Immature natural killer cell (primary cell): ENCODE measurements around the gene TEDC1. TPM values are rescaled to one million over a fixed set of nuclear protein-coding genes. Genes with fewer than 3 reads are reported as not detected.
A peak's percentile ranks its signal among the peaks of the same experiment; 100 is the strongest.

Experiments used
- DNase-seq, 3 donors: peaks; one replicate each; pipeline ENCODE4 v3.0.0; 2022; ENCODE audit warnings: mixed read lengths in 1 of 3
- H3K27ac Mint-ChIP-seq, 6 donors: one replicate each; pipeline ENCODE4 v1.8.0; 2020; ENCODE audit warnings: mixed read lengths in 6 of 6, mild to moderate bottlenecking in 5 of 6, inconsistent platforms in 4 of 6, moderate library complexity in 3 of 6
- H3K27me3 Mint-ChIP-seq, 3 donors: one replicate each; pipeline ENCODE4 v1.8.0; 2020 to 2021; ENCODE audit warnings: low read depth in 3 of 3, mild to moderate bottlenecking in 3 of 3, mixed read lengths in 3 of 3, moderate library complexity in 3 of 3, inconsistent platforms in 1 of 3
- H3K36me3 Mint-ChIP-seq, 3 donors: one replicate each; pipeline ENCODE4 v1.8.0; 2020; ENCODE audit warnings: mixed read lengths in 3 of 3, inconsistent platforms in 2 of 3, mild to moderate bottlenecking in 2 of 3
- H3K4me1 Mint-ChIP-seq, 2 donors: one replicate each; pipeline ENCODE4 v1.8.0; 2020; ENCODE audit warnings: inconsistent platforms in 2 of 2, mild to moderate bottlenecking in 2 of 2, mixed read lengths in 2 of 2, moderate library complexity in 1 of 2
- H3K4me3 Mint-ChIP-seq, 5 donors: one replicate each; pipeline ENCODE4 v1.8.0; 2020; ENCODE audit warnings: mild to moderate bottlenecking in 5 of 5, mixed read lengths in 5 of 5, inconsistent platforms in 3 of 5, moderate library complexity in 3 of 5
- H3K9me3 Mint-ChIP-seq, 6 donors: one replicate each; pipeline ENCODE4 v1.8.0; 2020; ENCODE audit warnings: mild to moderate bottlenecking in 6 of 6, mixed read lengths in 6 of 6, inconsistent platforms in 4 of 6, moderate library complexity in 3 of 6
- polyA plus RNA-seq, 3 donors: library from polyadenylated mRNA; unstranded; fragments of 300-500 nt; fragmentation: Illumina TruSeq; gene quantifications; one replicate each; pipeline ENCODE4 v1.2.3, GENCODE V29; 2021

TEDC1 gene
- polyA plus RNA-seq, 3 donors from 2014 or later: 11.4 to 20.3 (median 15.9) TPM

GRCh38 chr14:105487986-105488777 is 2.9 kb upstream of the TEDC1 start:
- no peak for DNase-seq
- peak overlapping the region; percentile 85 to 97 (median 94) for H3K27ac Mint-ChIP-seq
- H3K27me3 Mint-ChIP-seq: peaks cover 26 to 56% (median 47%) of the 10 kb centered on the region in 3 donors
- H3K9me3 Mint-ChIP-seq: no peaks in the 10 kb centered on the region
- H3K4me3 Mint-ChIP-seq: peak overlapping the region; percentile 85 to 92 (median 89)
- H3K4me1 Mint-ChIP-seq: peaks cover 33 to 48% of the 10 kb centered on the region in 2 donors
- no peaks in the 10 kb centered on the region for H3K36me3 Mint-ChIP-seq

- Mint-ChIP-seq H3K27me3 (peaks cover 26 to 60% (median 45%) of the 10 kb centered on the region in 3 donors), H3K27ac (peak overlapping the region; percentile 85 to 100 (median 94)), H3K9me3 (no peaks in the 10 kb centered on the region), H3K4me1 (peaks cover 33 to 47% of the 10 kb centered on the region in 2 donors), H3K36me3 (no peaks in the 10 kb centered on the region), H3K4me3 (peak overlapping the region; percentile 87 to 92 (median 89))
- no peak for DNase-seq
These were observed 2.1 kb upstream of the TEDC1 start for GRCh38 chr14:105488781-105489541.

- Mint-ChIP-seq H3K9me3 (no peaks in the 10 kb centered on the region), H3K27ac (peak overlapping the region; percentile 85 to 100 (median 94)), H3K4me3 (peak overlapping the region; percentile 84 to 92 (median 89)), H3K36me3 (no peaks in the 10 kb centered on the region), H3K27me3 (peaks cover 22 to 56% (median 44%) of the 10 kb centered on the region in 3 donors), H3K4me1 (peaks cover 27 to 40% of the 10 kb centered on the region in 2 donors)
- peak; percentile 86 to 88 (median 88) for DNase-seq
These were observed 1.3 kb upstream of the TEDC1 start for GRCh38 chr14:105489542-105490266.

- no peak for DNase-seq
- Mint-ChIP-seq H3K27me3 (peaks cover 22 to 56% (median 44%) of the 10 kb centered on the region in 3 donors), H3K9me3 (no peaks in the 10 kb centered on the region), H3K27ac (peak overlapping the region in 3 of 6 donors; percentile 50 to 92 (median 85)), H3K4me3 (peak overlapping the region in 4 of 5 donors; percentile 84 to 92 (median 88)), H3K36me3 (no peaks in the 10 kb centered on the region), H3K4me1 (peaks cover 26 to 37% of the 10 kb centered on the region in 2 donors)
These were observed 827 bp upstream of the TEDC1 start for GRCh38 chr14:105490267-105490571.

GRCh38 chr14:105491366-105491973 is 424 bp downstream of the TEDC1 start:
- H3K4me3 Mint-ChIP-seq: peak overlapping the region; percentile 81 to 91 (median 88)
- H3K27me3 Mint-ChIP-seq: peaks cover 22 to 48% (median 34%) of the 10 kb centered on the region in 3 donors
- H3K27ac Mint-ChIP-seq: peak overlapping the region; percentile 87 to 97 (median 92)
- no peaks in the 10 kb centered on the region for H3K36me3 Mint-ChIP-seq
- DNase-seq: peak; percentile 81 to 85 (median 82)
- H3K9me3 Mint-ChIP-seq: no peaks in the 10 kb centered on the region
- H3K4me1 Mint-ChIP-seq: peaks cover 25 to 27% of the 10 kb centered on the region in 2 donors

GRCh38 chr14:105492031-105492970 is 1.3 kb downstream of the TEDC1 start:
- Mint-ChIP-seq H3K36me3 (no peaks in the 10 kb centered on the region), H3K27me3 (peaks cover 21 to 47% (median 37%) of the 10 kb centered on the region in 3 donors), H3K4me1 (peaks cover 20 to 25% of the 10 kb centered on the region in 2 donors), H3K4me3 (peak overlapping the region; percentile 81 to 88 (median 86)), H3K27ac (peak overlapping the region; percentile 87 to 95 (median 92)), H3K9me3 (no peaks in the 10 kb centered on the region)
- no peak for DNase-seq

GRCh38 chr14:105492971-105493871 is 2.2 kb downstream of the TEDC1 start:
- Mint-ChIP-seq H3K4me3 (peak overlapping the region in 1 of 5 donors; percentile 33), H3K36me3 (no peaks in the 10 kb centered on the region), H3K4me1 (peaks cover 13 to 18% of the 10 kb centered on the region in 2 donors), H3K27ac (peak overlapping the region in 1 of 6 donors; percentile 69), H3K9me3 (no peaks in the 10 kb centered on the region), H3K27me3 (peaks cover 15 to 46% (median 30%) of the 10 kb centered on the region in 3 donors)
- DNase-seq: no peak

- H3K4me3 Mint-ChIP-seq: no peak overlapping the region
- H3K27ac Mint-ChIP-seq: no peak overlapping the region
- peak in 1 of 3 donors; percentile 2 for DNase-seq
- H3K9me3 Mint-ChIP-seq: no peaks in the 10 kb centered on the region
- H3K4me1 Mint-ChIP-seq: peaks cover 13% of the 10 kb centered on the region in 2 donors
- H3K27me3 Mint-ChIP-seq: peaks cover 15 to 49% (median 30%) of the 10 kb centered on the region in 3 donors
- H3K36me3 Mint-ChIP-seq: no peaks in the 10 kb centered on the region
These were observed 3.0 kb downstream of the TEDC1 start for GRCh38 chr14:105493921-105494605.

GRCh38 chr14:105494606-105494929 is 3.5 kb downstream of the TEDC1 start:
- Mint-ChIP-seq H3K4me1 (peaks cover 8 to 10% of the 10 kb centered on the region in 2 donors), H3K27ac (no peak overlapping the region), H3K9me3 (no peaks in the 10 kb centered on the region), H3K27me3 (peaks cover 12 to 44% (median 25%) of the 10 kb centered on the region in 3 donors), H3K36me3 (no peaks in the 10 kb centered on the region), H3K4me3 (no peak overlapping the region)
- DNase-seq: no peak

- peak in 1 of 3 donors; percentile 3 for DNase-seq
- Mint-ChIP-seq H3K27ac (no peak overlapping the region), H3K27me3 (peaks cover 8 to 44% (median 20%) of the 10 kb centered on the region in 3 donors), H3K9me3 (no peaks in the 10 kb centered on the region), H3K4me1 (peaks cover 6% of the 10 kb centered on the region in 2 donors), H3K36me3 (no peaks in the 10 kb centered on the region), H3K4me3 (no peak overlapping the region)
These were observed 4.3 kb downstream of the TEDC1 start for GRCh38 chr14:105495101-105495989.
